Liver (tissue), 9 donors: ENCODE measurements around the gene LYSET. TPM values are rescaled to one million over a fixed set of nuclear protein-coding genes. Genes with fewer than 3 reads are reported as not detected.
A peak's percentile ranks its signal among the peaks of the same experiment; 100 is the strongest.

Source experiments
- DNase-seq: peaks from one replicate; pipeline ENCODE4 v3.0.0-alpha.2; 2017; ENCODE audit warnings: low spot score
- H3K27ac ChIP-seq, 2 donors: one replicate each; pipeline ENCODE4 v1.7.0; 2013; ENCODE audit warnings: inconsistent platforms in 2 of 2, low read length in 2 of 2, control low read depth in 1 of 2, low read depth in 1 of 2, mild to moderate bottlenecking in 1 of 2
- H3K27me3 ChIP-seq, 4 donors: one replicate each; pipeline versions ENCODE4 v1.6.1 to v1.7.0; 2013; ENCODE audit warnings: low read length in 3 of 4, inconsistent platforms in 1 of 4, mild to moderate bottlenecking in 1 of 4, moderate library complexity in 1 of 4; ENCODE audit not compliant: control insufficient read depth in 4 of 4, insufficient read depth in 4 of 4
- H3K36me3 ChIP-seq, 4 donors: one replicate each; pipeline versions ENCODE4 v1.6.1 to v1.7.0; 2013; ENCODE audit warnings: low read length in 3 of 4, mild to moderate bottlenecking in 3 of 4, low read depth in 1 of 4, moderate library complexity in 1 of 4; ENCODE audit not compliant: control insufficient read depth in 4 of 4, insufficient read depth in 3 of 4
- H3K4me1 ChIP-seq, 4 donors: one replicate each; pipeline versions ENCODE4 v1.6.1 to v1.7.0; 2013; ENCODE audit warnings: low read length in 3 of 4, mild to moderate bottlenecking in 3 of 4, moderate library complexity in 1 of 4; ENCODE audit not compliant: control insufficient read depth in 4 of 4, insufficient read depth in 4 of 4
- H3K4me3 ChIP-seq, 3 donors: one replicate each; pipeline versions ENCODE4 v1.6.1 to v1.7.0; 2013; ENCODE audit warnings: low read length in 3 of 3, control low read depth in 1 of 3, low read depth in 1 of 3, mild to moderate bottlenecking in 1 of 3
- H3K9ac ChIP-seq, 2 donors: one replicate each; pipeline ENCODE4 v1.7.0; 2013; ENCODE audit warnings: low read length in 2 of 2, mild to moderate bottlenecking in 2 of 2, moderate library complexity in 2 of 2, control low read depth in 1 of 2, low read depth in 1 of 2
- H3K9me3 ChIP-seq, 4 donors: one replicate each; pipeline versions ENCODE4 v1.6.1 to v1.7.0; 2013; ENCODE audit warnings: low read length in 3 of 4; ENCODE audit not compliant: control insufficient read depth in 4 of 4
- ATF3 ChIP-seq: IDR thresholded peaks from 2 replicates; pipeline ENCODE4 v1.6.1; 2016; ENCODE audit warnings: antibody characterized with exemption
- CTCF ChIP-seq: fragments of 150-350 bp; IDR thresholded peaks from 2 replicates; pipeline ENCODE4 v1.5.1; 2017; ENCODE audit warnings: improper control_type of control experiment, low read depth, low read length; ENCODE audit not compliant: missing input control
- EGR1 ChIP-seq, 2 donors: IDR thresholded peaks; 2 replicates each; pipeline ENCODE4 v1.6.1; 2016 to 2018; ENCODE audit warnings: antibody characterized with exemption in 2 of 2, low read depth in 2 of 2
- FOXA1 ChIP-seq: IDR thresholded peaks from 2 replicates; pipeline ENCODE4 v1.6.1; 2016; ENCODE audit warnings: antibody characterized with exemption
- FOXA2 ChIP-seq: IDR thresholded peaks from 2 replicates; pipeline ENCODE4 v1.6.1; 2016; ENCODE audit warnings: antibody characterized with exemption
- GABPA ChIP-seq, 2 donors: IDR thresholded peaks in 1 of 2; conservative IDR thresholded peaks in 1 of 2; 2 replicates each; pipeline ENCODE4 v1.6.1; 2016; ENCODE audit warnings: antibody characterized with exemption in 2 of 2, mild to moderate bottlenecking in 1 of 2, moderate library complexity in 1 of 2
- HNF4A ChIP-seq, 2 donors: conservative IDR thresholded peaks; 2 replicates each; pipeline ENCODE4 v1.6.1; 2016; ENCODE audit warnings: antibody characterized with exemption in 2 of 2, mild to moderate bottlenecking in 2 of 2
- HNF4G ChIP-seq: IDR thresholded peaks from 2 replicates; pipeline ENCODE4 v1.6.1; 2016; ENCODE audit warnings: antibody characterized with exemption
- JUND ChIP-seq, 2 donors: IDR thresholded peaks; 2 replicates each; pipeline ENCODE4 v1.6.1; 2016; ENCODE audit warnings: antibody characterized with exemption in 2 of 2
- MAX ChIP-seq: IDR thresholded peaks from 2 replicates; pipeline ENCODE4 v1.6.1; 2016; ENCODE audit warnings: antibody characterized with exemption
- NR2F2 ChIP-seq: IDR thresholded peaks from 2 replicates; pipeline ENCODE4 v1.6.1; 2016; ENCODE audit warnings: antibody characterized with exemption
- RAD21 ChIP-seq, 2 donors: IDR thresholded peaks; 2 replicates each; pipeline ENCODE4 v1.6.1; 2016; ENCODE audit warnings: antibody characterized with exemption in 2 of 2, mild to moderate bottlenecking in 2 of 2
- REST ChIP-seq: IDR thresholded peaks from 2 replicates; pipeline ENCODE4 v1.6.1; 2016; ENCODE audit warnings: antibody characterized with exemption, mild to moderate bottlenecking
- RXRA ChIP-seq, 2 donors: IDR thresholded peaks; 2 replicates each; pipeline ENCODE4 v1.6.1; 2017 to 2018; ENCODE audit warnings: antibody characterized with exemption in 2 of 2, mild to moderate bottlenecking in 1 of 2
- SP1 ChIP-seq: IDR thresholded peaks from 2 replicates; pipeline ENCODE4 v1.6.1; 2018; ENCODE audit warnings: antibody characterized with exemption, mild to moderate bottlenecking
- TAF1 ChIP-seq: conservative IDR thresholded peaks from 2 replicates; pipeline ENCODE4 v1.6.1; 2016; ENCODE audit warnings: antibody characterized with exemption, mild to moderate bottlenecking
- YY1 ChIP-seq: IDR thresholded peaks from 2 replicates; pipeline ENCODE4 v1.6.1; 2016; ENCODE audit warnings: antibody characterized with exemption, mild to moderate bottlenecking
- ZBTB33 ChIP-seq: IDR thresholded peaks from 2 replicates; pipeline ENCODE4 v1.6.1; 2016; ENCODE audit warnings: antibody characterized with exemption
- WGBS: extraction: QIAGEN DNeasy Blood & Tissue Kit; methylation state at CpG from one replicate; pipeline ENCODE4 v1.1.7; 2013; 5-methylcytosine and 5-hydroxymethylcytosine counted together
- polyA plus RNA-seq, 2 donors: library from polyadenylated mRNA; stranded (reverse) in 1 of 2; unstranded in 1 of 2; fragments of 200-250 nt in 1 of 2; fragments of >200 nt in 1 of 2; fragmentation: Nextera tagmentation in 1 of 2; extraction: Ambion mirVana in 1 of 2; gene quantifications; one replicate each; pipeline versions ENCODE4 v1.2.1 to v1.2.3, GENCODE V29; 2013 to 2015
- total RNA-seq, 2 donors: library from RNA; depleted of rRNA; stranded (reverse); fragments of >200 nt; gene quantifications; one replicate each; pipeline ENCODE4 v1.2.3, GENCODE V29; 2014
- donor health status: healthy.
- donor health status: healthy.
- donor health status: healthy.
- donor health status: healthy.
- donor health status: healthy.

LYSET gene
- total and polyA plus RNA-seq, 4 donors: 5.6 to 13.4 (median 6.5) TPM

- 94% methylated on average over 16 of the region's 16 CpGs for WGBS
- no peak for DNase-seq
- H3K4me3 ChIP-seq: no peak overlapping the region
- H3K27ac ChIP-seq: no peak overlapping the region
- no peaks in the 10 kb centered on the region for H3K9me3 ChIP-seq
- H3K9ac ChIP-seq: no peak overlapping the region
- TF ChIP-seq TAF1: no peak
- TF ChIP-seq HNF4A (conservative IDR thresholded peaks at IDR 0.05): no peak
- TF ChIP-seq REST: no peak
- TF ChIP-seq HNF4G: no peak
- TF ChIP-seq SP1: no peak
- no peak for TF ChIP-seq RXRA (IDR thresholded peaks at IDR 0.05)
- no peak for TF ChIP-seq FOXA1
- H3K36me3 ChIP-seq: peaks cover 0 to 28% (median 20%) of the 10 kb centered on the region in 4 donors
- H3K27me3 ChIP-seq: no peaks in the 10 kb centered on the region
- H3K4me1 ChIP-seq: peaks cover 0 to 9% (median 5%) of the 10 kb centered on the region in 4 donors
These were observed 45.4 kb downstream of the LYSET start for GRCh38 chr14:93230539-93230938.

- no peak for DNase-seq
- H3K4me3 ChIP-seq: peak overlapping the region in 2 of 3 donors; percentile 1 to 24
- no peak overlapping the region for H3K9ac ChIP-seq
These were observed 46.2 kb downstream of the LYSET start for GRCh38 chr14:93231129-93231979.

More at GRCh38 chr14:93231129-93231979, 46.2 kb downstream of the LYSET start:
- TF ChIP-seq CTCF (no peak), REST (no peak), FOXA1 (no peak), ATF3 (no peak), JUND (IDR thresholded peaks at IDR 0.05) (no peak), EGR1 (IDR thresholded peaks at IDR 0.05; ENCODE audit: low read depth in 2 of 2) (no peak), HNF4A (conservative IDR thresholded peaks at IDR 0.05) (no peak), TAF1 (no peak), HNF4G (no peak), NR2F2 (no peak), SP1 (no peak), GABPA (IDR thresholded peaks at IDR 0.05 in 1 of 2, conservative IDR thresholded peaks at IDR 0.05 in 1 of 2) (no peak), RAD21 (IDR thresholded peaks at IDR 0.05) (no peak), MAX (no peak), ZBTB33 (no peak), YY1 (no peak), RXRA (IDR thresholded peaks at IDR 0.05) (no peak), FOXA2 (no peak)
- no peaks in the 10 kb centered on the region for H3K9me3 ChIP-seq
- H3K4me1 ChIP-seq: peaks cover 0 to 9% (median 5%) of the 10 kb centered on the region in 4 donors
- WGBS: 34% methylated on average over 39 of the region's 39 CpGs
- H3K27me3 ChIP-seq: no peaks in the 10 kb centered on the region
- no peak overlapping the region for H3K27ac ChIP-seq
- peaks cover 0 to 22% (median 19%) of the 10 kb centered on the region in 4 donors for H3K36me3 ChIP-seq
